HFFc6 (cell line): ENCODE results near the gene RIBC2. TPM values are rescaled to one million over a fixed set of nuclear protein-coding genes. Genes with fewer than 3 reads are reported as not detected.
A peak's percentile ranks its signal among the peaks of the same experiment; 100 is the strongest.
"Not testable (repeated sequence)": the region's sequence is repeated elsewhere in the genome, so short reads cannot be mapped to it uniquely, and the experiment has no call there.

ENCODE experiments used
- DNase-seq: peaks from one replicate; pipeline ENCODE4 v3.0.0-alpha.2; 2018
- H3K27ac Mint-ChIP-seq: 2 replicates; pipeline ENCODE4 v1.8.0; 2020; ENCODE audit warnings: mild to moderate bottlenecking, mixed read lengths
- H3K27me3 Mint-ChIP-seq: 2 replicates; pipeline ENCODE4 v1.8.0; 2021; ENCODE audit warnings: mild to moderate bottlenecking, moderate library complexity, mixed read lengths; ENCODE audit not compliant: insufficient read depth
- H3K36me3 Mint-ChIP-seq: 2 replicates; pipeline ENCODE4 v1.8.0; 2021; ENCODE audit warnings: low read depth, mixed read lengths
- H3K4me1 Mint-ChIP-seq: 2 replicates; pipeline ENCODE4 v1.8.0; 2020; ENCODE audit warnings: low read depth, mixed read lengths
- H3K4me3 Mint-ChIP-seq: 2 replicates; pipeline ENCODE4 v1.8.0; 2020; ENCODE audit warnings: mild to moderate bottlenecking, moderate library complexity, mixed read lengths
- H3K9me3 Mint-ChIP-seq: 2 replicates; pipeline ENCODE4 v1.8.0; 2020; ENCODE audit warnings: mild to moderate bottlenecking, mixed read lengths
- CTCF ChIP-seq: fragments of 200-600 bp; sonication (generic); IDR thresholded peaks from 2 replicates; pipeline ENCODE4 v1.5.0; 2021; ENCODE audit warnings: antibody characterized with exemption, mild to moderate bottlenecking
- long read RNA-seq: library from polyadenylated mRNA; unstranded; transcript quantifications from one replicate; pipeline ENCODE4 v2.0.0, GENCODE V29; 2019
- total RNA-seq, 6 experiments: library from RNA; stranded (reverse); fragmentation: NEBNext Ultra II Directional; extraction: Animal tissue kit (Norgen Biotek cat#: 25700); gene quantifications; 2 replicates in 1 of 6; 3 replicates in 5 of 6; pipeline ENCODE4 v1.2.3, GENCODE V29; 2021

The RIBC2 gene, protein sequence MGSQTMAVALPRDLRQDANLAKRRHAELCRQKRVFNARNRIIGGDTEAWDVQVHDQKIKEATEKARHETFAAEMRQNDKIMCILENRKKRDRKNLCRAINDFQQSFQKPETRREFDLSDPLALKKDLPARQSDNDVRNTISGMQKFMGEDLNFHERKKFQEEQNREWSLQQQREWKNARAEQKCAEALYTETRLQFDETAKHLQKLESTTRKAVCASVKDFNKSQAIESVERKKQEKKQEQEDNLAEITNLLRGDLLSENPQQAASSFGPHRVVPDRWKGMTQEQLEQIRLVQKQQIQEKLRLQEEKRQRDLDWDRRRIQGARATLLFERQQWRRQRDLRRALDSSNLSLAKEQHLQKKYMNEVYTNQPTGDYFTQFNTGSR
- total RNA-seq: 1 to 10 TPM; 1.0 to 3.7 (median 2.4) TPM
- long read RNA-seq, partial matches to known transcripts: 1 of 1 reads
- long read RNA-seq, other reads (novel, unspliced or antisense): 0 of 1 reads

DNA sequence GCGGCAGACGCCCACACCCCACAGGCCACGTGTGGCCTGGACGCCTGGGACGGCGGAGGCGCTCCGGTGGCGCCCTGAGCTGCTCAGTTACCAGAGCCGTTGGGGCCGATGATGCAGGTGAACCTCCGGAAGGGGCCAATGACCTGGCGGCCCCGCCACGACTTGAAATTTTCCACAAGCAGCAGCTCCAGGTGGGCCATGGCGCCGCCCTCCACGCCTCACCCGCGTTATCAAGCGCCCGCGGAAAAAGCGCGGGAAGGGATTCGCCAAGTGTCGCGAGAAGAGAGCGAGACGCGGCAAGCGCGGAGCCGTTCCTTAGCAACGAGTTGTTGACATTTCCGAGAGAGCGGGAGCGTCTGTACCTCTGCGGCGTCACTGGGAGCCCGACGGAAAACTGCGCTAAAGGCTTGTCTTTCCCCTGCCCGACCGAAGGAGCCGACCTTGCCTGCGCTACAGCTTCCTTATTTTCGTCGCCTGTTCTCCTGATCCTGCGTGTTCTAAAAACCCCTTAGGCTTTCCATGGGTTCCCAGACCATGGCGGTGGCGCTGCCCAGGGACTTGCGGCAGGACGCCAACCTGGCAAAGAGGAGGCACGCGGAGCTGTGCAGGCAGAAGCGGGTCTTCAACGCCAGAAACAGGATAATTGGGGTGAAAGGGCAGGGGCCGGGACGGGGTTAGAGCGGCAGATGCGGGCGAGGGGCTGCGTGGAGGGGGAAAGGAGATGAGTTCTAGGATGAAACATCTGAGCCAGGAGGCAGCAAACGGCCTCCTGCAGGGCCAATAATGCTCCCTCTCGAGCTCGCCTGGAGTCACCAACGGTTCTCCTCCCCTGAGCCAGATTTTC, at the start of gene RIBC2, which contains the start of gene SMC1B:
RIBC2 (plus strand) TSS at position 326 of the 844 bp plus-strand sequence; CDS start at position 520, 194 bp downstream.
SMC1B (minus strand) TSS at position 232 of the 844 bp plus-strand sequence; CDS start at position 200, 32 bp downstream.
- peak within 1 kb of the TSS; percentile 92 for H3K27ac Mint-ChIP-seq
- peak within 1 kb of the TSS; percentile 88 for H3K4me3 Mint-ChIP-seq
- peak; percentile 48 for DNase-seq
- H3K36me3 Mint-ChIP-seq: peaks cover under 1% of the 10 kb centered on the region; the same call in 1 of the 2 replicates
- no peaks in the 10 kb centered on the region for H3K9me3 Mint-ChIP-seq
- H3K4me1 Mint-ChIP-seq: peaks cover 14% of the 10 kb centered on the region
- H3K27me3 Mint-ChIP-seq: peaks cover 10% of the 10 kb centered on the region
- TF ChIP-seq CTCF: no peak

DNA sequence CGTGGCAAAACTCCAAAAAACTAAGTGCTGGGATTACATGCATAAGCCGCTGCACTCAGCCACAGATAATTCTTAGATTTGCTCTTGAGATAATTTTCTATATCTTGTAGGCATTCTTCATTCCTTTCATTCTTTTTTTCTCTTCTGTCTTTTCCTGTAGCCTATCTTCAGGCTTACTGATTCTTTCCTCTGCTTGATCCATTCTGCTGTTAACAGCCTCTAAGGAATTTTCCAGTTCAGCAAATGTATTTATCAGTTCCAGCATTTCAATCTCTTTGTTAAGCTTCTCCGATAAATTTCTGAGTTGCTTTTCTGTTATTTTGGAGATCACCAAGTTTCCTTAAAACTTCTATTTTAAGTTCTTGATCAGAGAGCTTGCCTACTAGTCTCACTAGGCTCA, 46.8 kb upstream of the RIBC2 start:
- Mint-ChIP-seq H3K27ac (no peak overlapping the region), H3K27me3 (peaks cover 21% of the 10 kb centered on the region), H3K36me3 (no peaks in the 10 kb centered on the region; the same call in 1 of the 2 replicates), H3K4me1 (no peaks in the 10 kb centered on the region), H3K4me3 (no peak overlapping the region), H3K9me3 (peaks cover 12% of the 10 kb centered on the region; the same call in 1 of the 2 replicates)
- no peak for TF ChIP-seq CTCF
- DNase-seq: no peak

DNA sequence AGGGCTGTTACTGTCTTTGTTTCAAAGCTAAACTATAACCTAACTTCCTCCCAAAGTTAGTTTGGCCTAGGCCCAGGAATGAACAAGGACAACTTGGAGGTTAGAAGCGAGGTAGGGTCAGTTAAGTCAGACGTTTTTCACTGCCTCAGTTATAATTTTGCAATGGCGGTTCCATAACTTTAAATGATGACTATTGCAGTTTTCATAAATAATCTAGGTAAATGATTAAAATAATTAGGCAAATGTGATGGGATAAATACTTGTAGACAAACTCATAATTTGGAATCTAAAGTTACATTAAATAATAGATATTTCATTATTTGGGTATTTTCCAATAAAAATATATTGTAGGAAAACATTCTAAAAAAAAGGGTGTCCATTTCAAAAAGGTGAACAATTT, 39.9 kb upstream of the RIBC2 start:
- H3K27ac Mint-ChIP-seq, H3K9me3 Mint-ChIP-seq, H3K4me1 Mint-ChIP-seq, DNase-seq, H3K4me3 Mint-ChIP-seq, H3K36me3 Mint-ChIP-seq: not testable (repeated sequence)
- peaks cover 16% of the 10 kb centered on the region for H3K27me3 Mint-ChIP-seq

GRCh38 chr22:45376009-45376408, 37.5 kb upstream of the RIBC2 start:
- no peak for TF ChIP-seq CTCF

DNA sequence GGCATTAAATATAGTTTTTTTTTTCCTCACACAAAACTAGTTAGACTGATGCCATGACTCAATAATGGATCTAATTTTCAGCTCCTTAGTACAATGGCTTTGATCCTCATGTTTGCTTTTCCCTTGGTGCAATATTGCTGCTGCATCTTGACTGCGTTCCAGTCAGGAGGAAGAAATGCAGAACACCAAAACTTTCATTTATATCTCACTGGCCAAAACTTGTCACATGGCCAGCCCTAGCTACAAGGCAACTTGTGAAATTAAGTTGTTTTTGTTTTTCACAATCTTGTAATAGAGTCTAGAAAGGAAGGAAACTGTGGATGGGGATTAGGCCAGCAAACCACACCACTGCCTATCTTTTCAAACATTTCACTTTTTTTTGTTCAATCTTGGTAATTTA, 36.8 kb upstream of the RIBC2 start:
- no peak for DNase-seq
- no peaks in the 10 kb centered on the region; the same call in 1 of the 2 replicates for H3K36me3 Mint-ChIP-seq

More at GRCh38 chr22:45376009-45376408, 37.5 kb upstream of the RIBC2 start:
- no peaks in the 10 kb centered on the region; the same call in 1 of the 2 replicates for H3K36me3 Mint-ChIP-seq
- H3K4me1 Mint-ChIP-seq: no peaks in the 10 kb centered on the region
- no peak overlapping the region for H3K4me3 Mint-ChIP-seq
- peaks cover 5% of the 10 kb centered on the region; the same call in 1 of the 2 replicates for H3K9me3 Mint-ChIP-seq
- H3K27ac Mint-ChIP-seq: no peak overlapping the region
- DNase-seq: no peak
- peaks cover 19% of the 10 kb centered on the region for H3K27me3 Mint-ChIP-seq

More for the DNA sequence above, 36.8 kb upstream of the RIBC2 start:
- Mint-ChIP-seq H3K4me1 (no peaks in the 10 kb centered on the region), H3K4me3 (no peak overlapping the region), H3K27me3 (peaks cover 18% of the 10 kb centered on the region), H3K27ac (no peak overlapping the region), H3K9me3 (peaks cover 5% of the 10 kb centered on the region; the same call in 1 of the 2 replicates)
- no peak for TF ChIP-seq CTCF
